ENCODE results near the gene PDE6C. TPM values are rescaled to one million over a fixed set of nuclear protein-coding genes. Genes with fewer than 3 reads are reported as not detected.

PDE6C gene
- total and polyA plus RNA-seq, 2 of the 4 experiments (the other 2 are of a cell fraction): not detected

GRCh38 chr10:93565446-93565845 lies 46.9 kb upstream of the PDE6C start:
- in situ Hi-C loops (cut with MboI; ENCODE audit: low sequenced_read_pairs): no loop called here
- Histone ChIP-seq H3K4me2 (ENCODE audit: low read depth, low read length) (no peak overlapping the region), H3K23ac (ENCODE audit: low read depth, low read length) (no peak overlapping the region), H2AK5ac (ENCODE audit: low read depth, low read length) (no peak overlapping the region), H3K4ac (ENCODE audit: low read depth, low read length) (no peak overlapping the region), H2BK20ac (ENCODE audit: low read depth, low read length) (no peak overlapping the region), H2BK120ac (ENCODE audit: low read depth, low read length) (no peak overlapping the region), H2AFZ (replicated peaks; ENCODE audit: low read length, poor library complexity) (no peak overlapping the region), H2BK15ac (ENCODE audit: low read depth, low read length) (no peak overlapping the region), H3K27ac (ENCODE audit: insufficient read depth, low read length) (no peak overlapping the region), H4K20me1 (ENCODE audit: insufficient read depth, low read length) (no peaks in the 10 kb centered on the region), H3K9me1 (ENCODE audit: insufficient read depth, low read length) (no peaks in the 10 kb centered on the region), H3K79me1 (ENCODE audit: low read depth in 1 of 2, low read length in 2 of 2) (no peaks in the 10 kb centered on the region), H3K18ac (ENCODE audit: low read depth, low read length) (no peak overlapping the region), H2AK9ac (replicated peaks; ENCODE audit: low read depth, low read length, poor library complexity) (no peak overlapping the region), H2BK5ac (ENCODE audit: low read depth, low read length, poor library complexity, severe bottlenecking) (no peak overlapping the region), H3K27me3 (ENCODE audit: control insufficient read depth, insufficient read depth, low read length) (peaks cover 61% of the 10 kb centered on the region), H3K56ac (ENCODE audit: extremely low read depth, insufficient read depth, low read length) (no peak overlapping the region), H4K8ac (ENCODE audit: low read depth in 2 of 2, low read length in 2 of 2) (no peak overlapping the region), H3K14ac (replicated peaks; ENCODE audit: low read depth, low read length) (no peak overlapping the region), H3K9ac (ENCODE audit: low read depth, low read length) (no peak overlapping the region), H4K91ac (ENCODE audit: insufficient read depth, low read depth, low read length) (no peak overlapping the region), H3K4me3 (ENCODE audit: insufficient read depth, low read depth, low read length) (no peak overlapping the region), H4K5ac (ENCODE audit: low read depth, low read length) (no peak overlapping the region), H3K4me1 (ENCODE audit: control insufficient read depth, insufficient read depth, low read length) (no peaks in the 10 kb centered on the region), H3K9me3 (ENCODE audit: control insufficient read depth, insufficient read depth, low read length) (no peaks in the 10 kb centered on the region), H3K36me3 (ENCODE audit: control insufficient read depth, insufficient read depth, low read length) (no peaks in the 10 kb centered on the region)
- DNase-seq (no peak), ATAC-seq (ENCODE audit: low read depth) (no peak)
- no TSS peak for BruUV-seq (replicated peaks)
- dilution Hi-C loops (cut with HindIII; ENCODE audit: low sequenced_read_pairs, unreplicated experiment): no loop called here
- intact Hi-C loops (cut with micrococcal nuclease): no loop called here
- ChIA-PET POLR2A (ENCODE audit: unreplicated experiment) (no interaction called here), CTCF (no interaction called here)
- no peak for TF ChIP-seq CHD1 (IDR thresholded peaks at IDR 0.05; ENCODE audit: low read depth, low read length)
- TF ChIP-seq ELK1 (IDR thresholded peaks at IDR 0.05; ENCODE audit: borderline replicate concordance, low read depth, low read length): no peak
- TF ChIP-seq POLR2A (IDR thresholded peaks at IDR 0.05; ENCODE audit: low read depth, low read length): no peak
- TF ChIP-seq MXI1 (IDR thresholded peaks at IDR 0.05; ENCODE audit: borderline replicate concordance, low read depth, low read length): no peak
- WGBS, 2 experiments (ENCODE audit: extremely low coverage in 2 of 2, insufficient read length in 1 of 2): no CpG with 5 or more reads among the region's 3 CpGs
